Spleen (tissue), 11 donors: ENCODE measurements around the gene ISG20L2. TPM values are rescaled to one million over a fixed set of nuclear protein-coding genes. Genes with fewer than 3 reads are reported as not detected.

Experiments
- DNase-seq: peaks from one replicate; pipeline ENCODE4 v3.0.0-alpha.2; 2020
- H3K27ac ChIP-seq, 8 donors: fragments of 200-600 bp; sonication (generic) in 7 of 8; 1 replicate in 4 of 8; 2 replicates in 4 of 8; pipeline versions ENCODE4 v1.5.0 to v1.8.0; 2016 to 2021; ENCODE audit warnings: inconsistent platforms in 4 of 8, mild to moderate bottlenecking in 4 of 8, moderate library complexity in 1 of 8
- H3K27me3 ChIP-seq, 7 donors: fragments of 200-600 bp; sonication (generic) in 6 of 7; replicated peaks in 1 of 7; 1 replicate in 4 of 7; 2 replicates in 3 of 7; pipeline versions ENCODE4 v1.5.0 to v1.8.0; 2016 to 2021; ENCODE audit warnings: inconsistent platforms in 3 of 7, mild to moderate bottlenecking in 1 of 7
- H3K36me3 ChIP-seq, 6 donors: fragments of 200-600 bp; sonication (generic) in 5 of 6; 1 replicate in 4 of 6; 2 replicates in 2 of 6; pipeline versions ENCODE4 v1.5.0 to v1.8.0; 2016 to 2021; ENCODE audit warnings: inconsistent platforms in 2 of 6
- H3K4me1 ChIP-seq, 6 donors: fragments of 200-600 bp; sonication (generic) in 5 of 6; 1 replicate in 3 of 6; 2 replicates in 3 of 6; pipeline versions ENCODE4 v1.5.0 to v1.8.0; 2016 to 2021; ENCODE audit warnings: inconsistent platforms in 3 of 6
- H3K4me3 ChIP-seq, 8 donors: fragments of 200-600 bp; sonication (generic) in 7 of 8; 1 replicate in 4 of 8; 2 replicates in 4 of 8; pipeline versions ENCODE4 v1.5.0 to v1.8.0; 2016 to 2021; ENCODE audit warnings: inconsistent platforms in 4 of 8, mild to moderate bottlenecking in 4 of 8, moderate library complexity in 2 of 8
- H3K9me3 ChIP-seq, 8 donors: fragments of 200-600 bp; sonication (generic) in 7 of 8; 1 replicate in 4 of 8; 2 replicates in 4 of 8; pipeline versions ENCODE4 v1.5.0 to v1.8.0; 2016 to 2021; ENCODE audit warnings: inconsistent platforms in 4 of 8
- CTCF ChIP-seq, 11 experiments: fragments of 200-600 bp in 7 of 11; fragments of 450-650 bp in 4 of 11; sonication (generic) in 4 of 11; IDR thresholded peaks in 8 of 11; conservative IDR thresholded peaks in 3 of 11; 1 replicate in 7 of 11; 2 replicates in 4 of 11; pipeline versions ENCODE4 v1.4.0 to v1.8.0; 2016 to 2021; ENCODE audit warnings: antibody characterized with exemption in 11 of 11, inconsistent platforms in 4 of 11, mild to moderate bottlenecking in 1 of 11
- POLR2AphosphoS5 ChIP-seq, 3 donors: sonication (generic); formaldehyde crosslinking; IDR thresholded peaks; one replicate each; pipeline ENCODE4 v1.5.1; 2017; ENCODE audit warnings: antibody characterized with exemption in 3 of 3
- WGBS, 5 donors: extraction: QIAGEN DNeasy Blood & Tissue Kit in 3 of 5; methylation state at CpG; one replicate each; pipeline versions ENCODE4 v1.1.5 to v1.1.7; 2013 to 2018; 5-methylcytosine and 5-hydroxymethylcytosine counted together
- intact Hi-C: fragments of 100-400 bp; cut with DNase I; formaldehyde crosslinking; loops from one replicate; pipeline ENCODE4 v1.15.0; 2023; ENCODE audit warnings: low total_unique reads
- polyA plus RNA-seq, 3 donors: library from polyadenylated mRNA; stranded (reverse); fragments of 200-250 nt; gene quantifications; one replicate each; pipeline ENCODE4 v1.2.1, GENCODE V29; 2013
- total RNA-seq, 7 donors: library from RNA; depleted of rRNA in 3 of 7; stranded (reverse); fragments of >200 nt in 3 of 7; fragmentation: NEBNext Ultra II Directional in 4 of 7; extraction: Animal tissue kit (Norgen Biotek cat#: 25700) in 4 of 7; gene quantifications; one replicate each; pipeline versions ENCODE4 v1.1.0 to v1.2.1, GENCODE V29; 2016 to 2021
- donor health status: healthy with polysubstance abuse.
- donor health status: DM: no; HTN: no; CAD: no; lungs with moderate emphysema.
- donor health status: DM: no; HTN: no; CAD: no.
- donor health status: Bipolar disorder and iron deficiency.
- donor health status: healthy.
- donor health status: DM: no; HTN: no; CAD: no.
- donor health status: DM: yes; HTN: yes; CAD: no.

The ISG20L2 gene
- total and polyA plus RNA-seq, 10 donors = 6.6 to 46.7 (median 27.8) TPM

- no peaks in the 10 kb centered on the region for H3K9me3 ChIP-seq
These were observed 55.0 kb downstream of the ISG20L2 start for GRCh38 chr1:156673387-156674121.

More at GRCh38 chr1:156673387-156674121, 55.0 kb downstream of the ISG20L2 start:
- Histone ChIP-seq H3K27ac (peak overlapping the region in 7 of 8 donors; percentile 26 to 87 (median 82)), H3K36me3 (peaks cover 0 to 32% (median 0%) of the 10 kb centered on the region in 6 donors), H3K4me1 (peaks cover 3 to 93% (median 62%) of the 10 kb centered on the region in 6 donors), H3K27me3 (peaks cover 0 to 51% (median 23%) of the 10 kb centered on the region in 7 donors), H3K4me3 (peak overlapping the region in 6 of 8 donors; percentile 25 to 73 (median 56))
- 64 to 68% (median 65%) methylated on average over 7 to 8 of the region's 8 CpGs for WGBS, 5 donors
- intact Hi-C loops = no loop called here
- TF ChIP-seq CTCF (IDR thresholded peaks at IDR 0.05 in 8 of 11, conservative IDR thresholded peaks at IDR 0.05 in 3 of 11) (no peak), POLR2AphosphoS5 (IDR thresholded peaks at IDR 0.05) (peak in 2 of 3 donors; percentile 44 to 48)
- no peak for DNase-seq

Other genes starting within 250 kb of the ISG20L2 start
- gene MEF2D, start 228.0 kb downstream of the ISG20L2 start, total RNA-seq = 100 to 1,000 TPM in 1 of 7 donors, 10 to 100 TPM in 6; 56.0 to 103 (median 71.4) TPM
- gene MEF2D, start 228.0 kb downstream of the ISG20L2 start, polyA plus RNA-seq = 10 to 100 TPM in 1 of 3 donors, 1 to 10 TPM in 2; 7.4 to 22.5 (median 7.6) TPM
- 1 to 10 TPM in 3 of 7 donors, under 1 TPM in 4; 0.43 to 2.2 (median 0.86) TPM for gene IQGAP3, start 156.2 kb downstream of the ISG20L2 start, total RNA-seq
- under 1 TPM; 0.24 to 0.47 (median 0.35) TPM for gene IQGAP3, start 156.2 kb downstream of the ISG20L2 start, polyA plus RNA-seq
- 1 to 10 TPM; 2.3 to 6.4 (median 4.3) TPM for gene TTC24, start 149.0 kb downstream of the ISG20L2 start, total RNA-seq
- gene TTC24, start 149.0 kb downstream of the ISG20L2 start, polyA plus RNA-seq = 1 to 10 TPM; 2.7 to 5.0 (median 2.8) TPM
- gene NAXE, start 137.0 kb downstream of the ISG20L2 start, total RNA-seq = 10 to 100 TPM; 34.7 to 50.5 (median 48.3) TPM
- gene NAXE, start 137.0 kb downstream of the ISG20L2 start, polyA plus RNA-seq = 10 to 100 TPM; 48.1 to 74.7 (median 54.8) TPM
- gene GPATCH4, start 127.3 kb downstream of the ISG20L2 start, total RNA-seq = 10 to 100 TPM; 14.9 to 49.6 (median 26.2) TPM
- 10 to 100 TPM; 12.3 to 25.4 (median 13.8) TPM for gene GPATCH4, start 127.3 kb downstream of the ISG20L2 start, polyA plus RNA-seq
- gene HAPLN2, start 109.4 kb downstream of the ISG20L2 start, total RNA-seq = 1 to 10 TPM in 1 of 7 donors, under 1 TPM in 2, not detected in 4; 0.20 to 1.1 (median 0.46) TPM
- gene HAPLN2, start 109.4 kb downstream of the ISG20L2 start, polyA plus RNA-seq = under 1 TPM; 0.22 to 0.80 (median 0.27) TPM
- not detected for gene BCAN, start 86.6 kb downstream of the ISG20L2 start, total RNA-seq
- gene BCAN, start 86.6 kb downstream of the ISG20L2 start, polyA plus RNA-seq = under 1 TPM in 2 of 3 donors, not detected in 1; 0.10 to 0.11 TPM
- gene NES, start 51.4 kb downstream of the ISG20L2 start, total RNA-seq = 100 to 1,000 TPM in 2 of 7 donors, 10 to 100 TPM in 5; 36.0 to 146 (median 58.3) TPM
- 10 to 100 TPM in 1 of 3 donors, 1 to 10 TPM in 2; 4.3 to 39.5 (median 6.7) TPM for gene NES, start 51.4 kb downstream of the ISG20L2 start, polyA plus RNA-seq
- 10 to 100 TPM in 1 of 7 donors, 1 to 10 TPM in 6; 1.2 to 13.1 (median 3.8) TPM for gene CRABP2, start 23.2 kb downstream of the ISG20L2 start, total RNA-seq
- 1 to 10 TPM; 1.2 to 5.3 (median 1.8) TPM for gene CRABP2, start 23.2 kb downstream of the ISG20L2 start, polyA plus RNA-seq
- 10 to 100 TPM; 23.2 to 41.1 (median 32.4) TPM for gene METTL25B, start 297 bp downstream of the ISG20L2 start, total RNA-seq
- 10 to 100 TPM; 33.0 to 43.8 (median 42.9) TPM for gene METTL25B, start 297 bp downstream of the ISG20L2 start, polyA plus RNA-seq
- gene MRPL24, start 12.3 kb upstream of the ISG20L2 start, total RNA-seq = 10 to 100 TPM; 15.2 to 45.3 (median 37.3) TPM
- 10 to 100 TPM; 64.8 to 83.5 (median 82.8) TPM for gene MRPL24, start 12.3 kb upstream of the ISG20L2 start, polyA plus RNA-seq
- 100 to 1,000 TPM in 4 of 7 donors, 10 to 100 TPM in 3; 80.9 to 143 (median 110) TPM for gene HDGF, start 22.9 kb upstream of the ISG20L2 start, total RNA-seq
- 100 to 1,000 TPM in 1 of 3 donors, 10 to 100 TPM in 2; 48.8 to 100 (median 66.0) TPM for gene HDGF, start 22.9 kb upstream of the ISG20L2 start, polyA plus RNA-seq
- 10 to 100 TPM; 45.4 to 64.6 (median 57.9) TPM for gene PRCC, start 38.8 kb upstream of the ISG20L2 start, total RNA-seq
- gene PRCC, start 38.8 kb upstream of the ISG20L2 start, polyA plus RNA-seq = 10 to 100 TPM; 39.1 to 55.9 (median 52.5) TPM
- gene SH2D2A, start 88.1 kb upstream of the ISG20L2 start, total RNA-seq = 10 to 100 TPM; 10.4 to 22.1 (median 15.1) TPM
- gene SH2D2A, start 88.1 kb upstream of the ISG20L2 start, polyA plus RNA-seq = 1 to 10 TPM; 3.6 to 5.6 (median 5.2) TPM
- under 1 TPM in 3 of 7 donors, not detected in 4; 0.09 TPM for gene INSRR, start 130.4 kb upstream of the ISG20L2 start, total RNA-seq
- gene INSRR, start 130.4 kb upstream of the ISG20L2 start, polyA plus RNA-seq = under 1 TPM in 1 of 3 donors, not detected in 2; under 0.01 TPM
- 1 to 10 TPM in 1 of 7 donors, under 1 TPM in 3, not detected in 3; 0.18 to 1.4 (median 0.48) TPM for gene NTRK1, start 132.1 kb upstream of the ISG20L2 start, total RNA-seq
- gene NTRK1, start 132.1 kb upstream of the ISG20L2 start, polyA plus RNA-seq = under 1 TPM in 2 of 3 donors, not detected in 1; 0.09 to 0.22 TPM
- 10 to 100 TPM; 16.1 to 28.3 (median 24.2) TPM for gene PEAR1, start 165.0 kb upstream of the ISG20L2 start, total RNA-seq
- 1 to 10 TPM; 1.4 to 6.2 (median 2.6) TPM for gene PEAR1, start 165.0 kb upstream of the ISG20L2 start, polyA plus RNA-seq
- gene LRRC71, start 191.9 kb upstream of the ISG20L2 start, total RNA-seq = under 1 TPM in 3 of 7 donors, not detected in 4; 0.13 to 0.47 (median 0.23) TPM
- under 1 TPM; 0.03 to 0.51 (median 0.43) TPM for gene LRRC71, start 191.9 kb upstream of the ISG20L2 start, polyA plus RNA-seq